Upper lobe of right lung (tissue), 1 donor: ENCODE data around the gene LRP8. TPM values are rescaled to one million over a fixed set of nuclear protein-coding genes. Genes with fewer than 3 reads are reported as not detected.

ENCODE experiments used
- ATAC-seq: fragments of 200-7000 bp; cut with Tn5 transposase; one replicate; pipeline ENCODE4 v1.9.1; 2020; ENCODE audit warnings: mild to moderate bottlenecking, moderate library complexity
- DNase-seq: peaks from one replicate; pipeline ENCODE4 v3.0.0-alpha.2; 2020
- H3K27ac ChIP-seq: fragments of 200-600 bp; one replicate; pipeline ENCODE4 v1.8.0; 2022
- H3K27me3 ChIP-seq: fragments of 200-600 bp; one replicate; pipeline ENCODE4 v1.8.0; 2022; ENCODE audit warnings: mild to moderate bottlenecking
- H3K36me3 ChIP-seq: fragments of 200-600 bp; one replicate; pipeline ENCODE4 v1.8.0; 2022
- H3K4me1 ChIP-seq: fragments of 200-600 bp; one replicate; pipeline ENCODE4 v1.8.0; 2022
- H3K4me3 ChIP-seq: fragments of 200-600 bp; one replicate; pipeline ENCODE4 v1.8.0; 2022; ENCODE audit warnings: mild to moderate bottlenecking
- H3K9me3 ChIP-seq: fragments of 200-600 bp; one replicate; pipeline ENCODE4 v1.8.0; 2022
- intact Hi-C: fragments of 100-400 bp; cut with DNase I; formaldehyde crosslinking; loops from one replicate; pipeline ENCODE4 v1.11.0; 2022
- total RNA-seq: library from RNA; stranded (reverse); fragmentation: NEBNext Ultra II Directional; extraction: Animal tissue kit (Norgen Biotek cat#: 25700); gene quantifications from one replicate; pipeline ENCODE4 v1.2.1, GENCODE V29; 2021
- TF ChIP-seq, protein P1 (sequence below): fragments of 200-600 bp; IDR thresholded peaks from one replicate; pipeline ENCODE4 v1.8.0; 2022; ENCODE audit warnings: antibody characterized with exemption
- donor health status: DM: no; HTN: yes; CAD: no; lungs with severe emphysema.

Gene LRP8
- total RNA-seq, 1 donor from 2014 or later = 11.6 TPM

- Histone ChIP-seq H3K27me3 (no peaks in the 10 kb centered on the region), H3K4me1 (no peaks in the 10 kb centered on the region), H3K27ac (no peak overlapping the region), H3K36me3 (no peaks in the 10 kb centered on the region), H3K9me3 (no peaks in the 10 kb centered on the region), H3K4me3 (no peak overlapping the region)
- ATAC-seq (no peak), DNase-seq (peak; percentile 51)
- intact Hi-C loops = loop anchor here (5.0 kb wide), 1 partner anchor 116 kb away; no protein-coding TSS in a partner anchor
- TF ChIP-seq, protein P1, sequence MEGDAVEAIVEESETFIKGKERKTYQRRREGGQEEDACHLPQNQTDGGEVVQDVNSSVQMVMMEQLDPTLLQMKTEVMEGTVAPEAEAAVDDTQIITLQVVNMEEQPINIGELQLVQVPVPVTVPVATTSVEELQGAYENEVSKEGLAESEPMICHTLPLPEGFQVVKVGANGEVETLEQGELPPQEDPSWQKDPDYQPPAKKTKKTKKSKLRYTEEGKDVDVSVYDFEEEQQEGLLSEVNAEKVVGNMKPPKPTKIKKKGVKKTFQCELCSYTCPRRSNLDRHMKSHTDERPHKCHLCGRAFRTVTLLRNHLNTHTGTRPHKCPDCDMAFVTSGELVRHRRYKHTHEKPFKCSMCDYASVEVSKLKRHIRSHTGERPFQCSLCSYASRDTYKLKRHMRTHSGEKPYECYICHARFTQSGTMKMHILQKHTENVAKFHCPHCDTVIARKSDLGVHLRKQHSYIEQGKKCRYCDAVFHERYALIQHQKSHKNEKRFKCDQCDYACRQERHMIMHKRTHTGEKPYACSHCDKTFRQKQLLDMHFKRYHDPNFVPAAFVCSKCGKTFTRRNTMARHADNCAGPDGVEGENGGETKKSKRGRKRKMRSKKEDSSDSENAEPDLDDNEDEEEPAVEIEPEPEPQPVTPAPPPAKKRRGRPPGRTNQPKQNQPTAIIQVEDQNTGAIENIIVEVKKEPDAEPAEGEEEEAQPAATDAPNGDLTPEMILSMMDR = no peak
Measured at GRCh38 chr1:53276153-53276901, 51.5 kb downstream of the LRP8 start.

GRCh38 chr1:53275566-53275965 is 52.3 kb downstream of the LRP8 start:
- Histone ChIP-seq H3K4me3 (no peak overlapping the region), H3K4me1 (no peaks in the 10 kb centered on the region), H3K27me3 (no peaks in the 10 kb centered on the region), H3K36me3 (no peaks in the 10 kb centered on the region), H3K27ac (no peak overlapping the region), H3K9me3 (no peaks in the 10 kb centered on the region)
- intact Hi-C loops = loop anchor here (5.0 kb wide), 1 partner anchor 117 kb away; no protein-coding TSS in a partner anchor
- no peak for DNase-seq
- no peak for ATAC-seq
- TF ChIP-seq, protein P1 = no peak

GRCh38 chr1:53274541-53275185 is 53.2 kb downstream of the LRP8 start:
- Histone ChIP-seq H3K36me3 (no peaks in the 10 kb centered on the region), H3K27me3 (no peaks in the 10 kb centered on the region), H3K27ac (no peak overlapping the region), H3K9me3 (no peaks in the 10 kb centered on the region), H3K4me1 (no peaks in the 10 kb centered on the region), H3K4me3 (no peak overlapping the region)
- TF ChIP-seq, protein P1 = no peak
- DNase-seq = no peak
- intact Hi-C loops = loop anchor here (5.0 kb wide), 1 partner anchor 118 kb away; no protein-coding TSS in a partner anchor
- ATAC-seq = no peak

DNA sequence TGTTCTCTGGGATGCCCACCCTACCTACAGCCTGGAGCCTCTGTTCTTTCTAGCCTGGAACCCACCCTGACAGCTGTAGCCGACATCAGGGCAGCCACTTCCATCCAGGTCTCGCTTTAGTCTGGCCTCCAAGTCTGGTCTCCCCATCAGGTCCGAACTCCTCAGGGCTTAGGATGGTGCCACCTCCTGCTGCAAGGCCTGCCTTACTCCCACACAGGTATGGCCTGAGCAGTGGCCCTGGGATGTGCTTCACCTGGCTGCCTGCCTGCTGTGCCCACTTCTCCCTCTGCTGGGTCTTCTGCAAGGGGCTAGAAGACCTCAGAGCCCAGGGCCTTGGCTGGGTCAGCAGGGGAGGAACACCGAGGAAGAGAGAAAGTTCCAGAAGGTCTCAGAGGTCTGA is 53.8 kb downstream of the LRP8 start:
- TF ChIP-seq, protein P1 = no peak
- no peaks in the 10 kb centered on the region for H3K4me1 ChIP-seq
- intact Hi-C loops = no loop called here
- DNase-seq (no peak), ATAC-seq (no peak)
- no peaks in the 10 kb centered on the region for H3K27me3 ChIP-seq
- no peak overlapping the region for H3K27ac ChIP-seq
- no peak overlapping the region for H3K4me3 ChIP-seq
- H3K36me3 ChIP-seq = no peaks in the 10 kb centered on the region
- H3K9me3 ChIP-seq = no peaks in the 10 kb centered on the region

DNA sequence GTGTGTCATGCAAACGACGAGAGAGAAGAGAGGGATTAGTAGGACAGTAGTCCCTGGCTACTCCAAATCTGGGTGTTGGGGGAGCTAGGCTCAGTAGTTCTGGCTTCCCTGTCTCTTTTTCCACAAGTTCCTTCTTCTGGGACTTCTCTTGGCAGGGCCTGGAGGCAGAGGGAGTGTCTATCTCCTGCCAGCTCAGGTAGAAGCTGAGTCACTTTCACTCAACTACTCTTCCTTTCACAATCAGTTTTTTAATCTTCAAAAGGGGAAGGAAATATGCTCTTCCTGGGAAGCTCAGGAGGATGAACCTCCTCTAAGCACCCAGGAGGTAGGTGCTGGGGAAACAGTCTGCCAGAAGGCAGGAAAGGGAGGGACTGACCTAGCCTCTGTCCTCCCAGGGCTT is 54.3 kb downstream of the LRP8 start:
- Histone ChIP-seq H3K27ac (no peak overlapping the region), H3K4me3 (no peak overlapping the region), H3K9me3 (no peaks in the 10 kb centered on the region), H3K4me1 (no peaks in the 10 kb centered on the region), H3K36me3 (no peaks in the 10 kb centered on the region), H3K27me3 (no peaks in the 10 kb centered on the region)
- ATAC-seq (no peak), DNase-seq (no peak)
- intact Hi-C loops = no loop called here
- TF ChIP-seq, protein P1 = no peak
